NCI-H82 (cell line): ENCODE measurements around the gene STK39.
A peak's percentile ranks its signal among the peaks of the same experiment; 100 is the strongest.

ENCODE experiments used
- DNase-seq: peaks from one replicate; lab custom pipeline; 2025; lab: John Stamatoyannopoulos, UW

The STK39 gene

GRCh38 chr2:168003876-168004275 lies 243.5 kb downstream of the STK39 start:
- peak; percentile 91 for DNase-seq

- DNase-seq, result peak; percentile 98
Measured at GRCh38 chr2:168002021-168002553, 245.3 kb downstream of the STK39 start.

GRCh38 chr2:167992278-167992677 lies 255.1 kb downstream of the STK39 start:
- DNase-seq, result no peak

GRCh38 chr2:167990062-167990461 lies 257.3 kb downstream of the STK39 start:
- DNase-seq, result no peak

GRCh38 chr2:167988296-167988695 lies 259.1 kb downstream of the STK39 start:
- peak; percentile 91 for DNase-seq

- peak; percentile 87 for DNase-seq
Measured at GRCh38 chr2:167987558-167987957, 259.8 kb downstream of the STK39 start.

- DNase-seq, result peak; percentile 94
Measured at GRCh38 chr2:167987026-167987425, 260.4 kb downstream of the STK39 start.

- no peak for DNase-seq
Measured at GRCh38 chr2:167986223-167986622, 261.2 kb downstream of the STK39 start.

GRCh38 chr2:167981945-167982344 lies 265.4 kb downstream of the STK39 start:
- DNase-seq, result no peak

- DNase-seq, result peak; percentile 81
Measured at GRCh38 chr2:167980439-167980838, 267.0 kb downstream of the STK39 start.

GRCh38 chr2:167972746-167973145 lies 274.6 kb downstream of the STK39 start:
- DNase-seq, result no peak

- no peak for DNase-seq
Measured at GRCh38 chr2:167972020-167972419, 275.4 kb downstream of the STK39 start.

- DNase-seq, result peak; percentile 38
Measured at GRCh38 chr2:167966937-167967913, 280.2 kb downstream of the STK39 start.

- no peak for DNase-seq
Measured at GRCh38 chr2:167965907-167966761, 281.3 kb downstream of the STK39 start.

GRCh38 chr2:167964650-167965413 lies 282.6 kb downstream of the STK39 start:
- DNase-seq, result peak; percentile 59

- DNase-seq, result no peak
Measured at GRCh38 chr2:167963899-167964649, 283.3 kb downstream of the STK39 start.

- DNase-seq, result no peak
Measured at GRCh38 chr2:167962436-167963226, 284.8 kb downstream of the STK39 start.

GRCh38 chr2:167961536-167962048 lies 285.8 kb downstream of the STK39 start:
- DNase-seq, result no peak

GRCh38 chr2:167960089-167960747 lies 287.2 kb downstream of the STK39 start:
- DNase-seq, result no peak
